Activated T-cell treated with anti-CD3 and anti-CD28 coated beads, Interleukin-2, amount 50 U/mL, for 24 hours (primary cell): Measurements from ENCODE around the gene WDR54.
"Not testable (repeated sequence)": the region's sequence is repeated elsewhere in the genome, so short reads cannot be mapped to it uniquely, and the experiment has no call there.

Experiments
- DNase-seq: peaks from one replicate; pipeline ENCODE4 v3.0.0-alpha.2; 2020
- H3K27ac Mint-ChIP-seq: 2 replicates; pipeline ENCODE4 v1.8.0; 2020; ENCODE audit warnings: mild to moderate bottlenecking, mixed read lengths
- H3K27me3 Mint-ChIP-seq: 2 replicates; pipeline ENCODE4 v1.8.0; 2020; ENCODE audit warnings: mixed read lengths
- H3K36me3 Mint-ChIP-seq: 2 replicates; pipeline ENCODE4 v1.8.0; 2020; ENCODE audit warnings: low read depth, mixed read lengths
- H3K4me1 Mint-ChIP-seq: 2 replicates; pipeline ENCODE4 v1.8.0; 2020; ENCODE audit warnings: low read depth, mixed read lengths
- H3K4me3 Mint-ChIP-seq: 2 replicates; pipeline ENCODE4 v1.8.0; 2020; ENCODE audit warnings: mild to moderate bottlenecking, moderate library complexity, mixed read lengths
- H3K9me3 Mint-ChIP-seq: 2 replicates; pipeline ENCODE4 v1.8.0; 2020; ENCODE audit warnings: mixed read lengths

The WDR54 gene

GRCh38 chr2:74417197-74417596, 4.3 kb upstream of the WDR54 start:
- no peaks in the 10 kb centered on the region for H3K9me3 Mint-ChIP-seq
- no peaks in the 10 kb centered on the region for H3K27me3 Mint-ChIP-seq
- H3K36me3 Mint-ChIP-seq: peaks cover 6% of the 10 kb centered on the region
- H3K4me3 Mint-ChIP-seq: no peak overlapping the region
- peaks cover 41% of the 10 kb centered on the region for H3K4me1 Mint-ChIP-seq
- no peak overlapping the region for H3K27ac Mint-ChIP-seq
- no peak for DNase-seq

- H3K4me1 Mint-ChIP-seq: peaks cover 44% of the 10 kb centered on the region
Measured at GRCh38 chr2:74417763-74418162, 3.8 kb upstream of the WDR54 start.

GRCh38 chr2:74418312-74418711, 3.2 kb upstream of the WDR54 start:
- Mint-ChIP-seq H3K27ac (no peak overlapping the region), H3K4me1 (peaks cover 48% of the 10 kb centered on the region), H3K27me3 (no peaks in the 10 kb centered on the region), H3K9me3 (no peaks in the 10 kb centered on the region), H3K36me3 (peaks cover 6% of the 10 kb centered on the region), H3K4me3 (no peak overlapping the region)
- no peak for DNase-seq

More at GRCh38 chr2:74417763-74418162, 3.8 kb upstream of the WDR54 start:
- H3K27ac Mint-ChIP-seq: no peak overlapping the region
- H3K4me3 Mint-ChIP-seq: no peak overlapping the region
- H3K36me3 Mint-ChIP-seq: peaks cover 6% of the 10 kb centered on the region
- DNase-seq: no peak
- no peaks in the 10 kb centered on the region for H3K27me3 Mint-ChIP-seq
- no peaks in the 10 kb centered on the region for H3K9me3 Mint-ChIP-seq

- Mint-ChIP-seq H3K27me3 (no peaks in the 10 kb centered on the region), H3K27ac (no peak overlapping the region), H3K4me3 (no peak overlapping the region), H3K4me1 (peaks cover 44% of the 10 kb centered on the region), H3K9me3 (no peaks in the 10 kb centered on the region), H3K36me3 (peaks cover 11% of the 10 kb centered on the region)
- DNase-seq: no peak
Measured at GRCh38 chr2:74419345-74419744, 2.2 kb upstream of the WDR54 start.

GRCh38 chr2:74420006-74420405, 1.5 kb upstream of the WDR54 start:
- DNase-seq: no peak
- Mint-ChIP-seq H3K27me3 (no peaks in the 10 kb centered on the region), H3K36me3 (peaks cover 17% of the 10 kb centered on the region), H3K4me3 (peak overlapping the region; percentile 60), H3K4me1 (peaks cover 41% of the 10 kb centered on the region), H3K9me3 (no peaks in the 10 kb centered on the region), H3K27ac (peak overlapping the region; percentile 14)

GRCh38 chr2:74420443-74421103, 957 bp upstream of the WDR54 start:
- H3K27me3 Mint-ChIP-seq, DNase-seq: not testable (repeated sequence)

GRCh38 chr2:74423231-74424095, 1.9 kb downstream of the WDR54 start:
- Mint-ChIP-seq H3K9me3 (no peaks in the 10 kb centered on the region), H3K27me3 (no peaks in the 10 kb centered on the region), H3K4me3 (peak overlapping the region; percentile 98), H3K4me1 (peaks cover 25% of the 10 kb centered on the region), H3K36me3 (peaks cover 35% of the 10 kb centered on the region), H3K27ac (peak overlapping the region; percentile 75)
- DNase-seq: no peak

More at GRCh38 chr2:74420443-74421103, 957 bp upstream of the WDR54 start:
- H3K9me3 Mint-ChIP-seq: not testable (repeated sequence)
- peaks cover 23% of the 10 kb centered on the region for H3K36me3 Mint-ChIP-seq
- peak overlapping the region; percentile 99 for H3K27ac Mint-ChIP-seq
- H3K4me1 Mint-ChIP-seq: peaks cover 36% of the 10 kb centered on the region
- peak overlapping the region; percentile 98 for H3K4me3 Mint-ChIP-seq

- Mint-ChIP-seq H3K27ac (no peak overlapping the region), H3K4me1 (peaks cover 25% of the 10 kb centered on the region), H3K36me3 (peaks cover 35% of the 10 kb centered on the region), H3K27me3 (no peaks in the 10 kb centered on the region), H3K4me3 (no peak overlapping the region), H3K9me3 (no peaks in the 10 kb centered on the region)
- no peak for DNase-seq
Measured at GRCh38 chr2:74424139-74424992, 2.8 kb downstream of the WDR54 start.

GRCh38 chr2:74424995-74425406, 3.5 kb downstream of the WDR54 start:
- Mint-ChIP-seq H3K4me1 (peaks cover 23% of the 10 kb centered on the region), H3K27ac (no peak overlapping the region), H3K27me3 (no peaks in the 10 kb centered on the region), H3K4me3 (no peak overlapping the region), H3K36me3 (peaks cover 35% of the 10 kb centered on the region), H3K9me3 (no peaks in the 10 kb centered on the region)
- no peak for DNase-seq

GRCh38 chr2:74425523-74425922, 4.0 kb downstream of the WDR54 start:
- H3K27ac Mint-ChIP-seq: no peak overlapping the region
- H3K36me3 Mint-ChIP-seq: peaks cover 35% of the 10 kb centered on the region
- no peaks in the 10 kb centered on the region for H3K9me3 Mint-ChIP-seq
- DNase-seq: no peak
- H3K4me3 Mint-ChIP-seq: no peak overlapping the region
- H3K27me3 Mint-ChIP-seq: no peaks in the 10 kb centered on the region
- H3K4me1 Mint-ChIP-seq: peaks cover 18% of the 10 kb centered on the region

- no peak for DNase-seq
- peaks cover 35% of the 10 kb centered on the region for H3K36me3 Mint-ChIP-seq
- no peaks in the 10 kb centered on the region for H3K9me3 Mint-ChIP-seq
- H3K4me3 Mint-ChIP-seq: no peak overlapping the region
- H3K4me1 Mint-ChIP-seq: peaks cover 12% of the 10 kb centered on the region
- H3K27me3 Mint-ChIP-seq: no peaks in the 10 kb centered on the region
- H3K27ac Mint-ChIP-seq: no peak overlapping the region
Measured at GRCh38 chr2:74426181-74426758, 4.7 kb downstream of the WDR54 start.

- Mint-ChIP-seq H3K4me1 (peaks cover 7% of the 10 kb centered on the region), H3K4me3 (no peak overlapping the region), H3K27ac (no peak overlapping the region), H3K36me3 (peaks cover 30% of the 10 kb centered on the region), H3K27me3 (no peaks in the 10 kb centered on the region), H3K9me3 (no peaks in the 10 kb centered on the region)
- no peak for DNase-seq
Measured at GRCh38 chr2:74427551-74427950, 6.0 kb downstream of the WDR54 start.

GRCh38 chr2:74428675-74429074, 7.1 kb downstream of the WDR54 start:
- Mint-ChIP-seq H3K27ac (no peak overlapping the region), H3K4me3 (no peak overlapping the region), H3K9me3 (no peaks in the 10 kb centered on the region), H3K36me3 (peaks cover 27% of the 10 kb centered on the region), H3K27me3 (no peaks in the 10 kb centered on the region), H3K4me1 (no peaks in the 10 kb centered on the region)
- DNase-seq: no peak
